Astrocyte of the cerebellum (primary cell): ENCODE measurements around the gene AOAH.
"Not testable (repeated sequence)": the region's sequence is repeated elsewhere in the genome, so short reads cannot be mapped to it uniquely, and the experiment has no call there.

Experiments
- DNase-seq: peaks from one replicate; pipeline ENCODE4 v3.0.0-alpha.2; 2011; ENCODE audit warnings: low read depth
- H3K4me3 ChIP-seq: 2 replicates; pipeline ENCODE4 v1.5.1; 2011; ENCODE audit warnings: mild to moderate bottlenecking, low read depth, low read length, moderate library complexity
- in situ Hi-C: cut with HindIII; loops from 2 replicates; pipeline ENCODE4 v1.10.0; 2017; ENCODE audit warnings: low sequenced_read_pairs
- TF ChIP-seq, protein P1 (sequence below): IDR thresholded peaks from 2 replicates; pipeline ENCODE4 v1.5.1; 2012; ENCODE audit warnings: low read length, low read depth, moderate library complexity, mild to moderate bottlenecking; ENCODE audit errors: missing control alignments

The AOAH gene

GRCh38 chr7:36497775-36498174, 226.5 kb downstream of the AOAH start:
- in situ Hi-C loops, result no loop called here
- TF ChIP-seq, protein P1, sequence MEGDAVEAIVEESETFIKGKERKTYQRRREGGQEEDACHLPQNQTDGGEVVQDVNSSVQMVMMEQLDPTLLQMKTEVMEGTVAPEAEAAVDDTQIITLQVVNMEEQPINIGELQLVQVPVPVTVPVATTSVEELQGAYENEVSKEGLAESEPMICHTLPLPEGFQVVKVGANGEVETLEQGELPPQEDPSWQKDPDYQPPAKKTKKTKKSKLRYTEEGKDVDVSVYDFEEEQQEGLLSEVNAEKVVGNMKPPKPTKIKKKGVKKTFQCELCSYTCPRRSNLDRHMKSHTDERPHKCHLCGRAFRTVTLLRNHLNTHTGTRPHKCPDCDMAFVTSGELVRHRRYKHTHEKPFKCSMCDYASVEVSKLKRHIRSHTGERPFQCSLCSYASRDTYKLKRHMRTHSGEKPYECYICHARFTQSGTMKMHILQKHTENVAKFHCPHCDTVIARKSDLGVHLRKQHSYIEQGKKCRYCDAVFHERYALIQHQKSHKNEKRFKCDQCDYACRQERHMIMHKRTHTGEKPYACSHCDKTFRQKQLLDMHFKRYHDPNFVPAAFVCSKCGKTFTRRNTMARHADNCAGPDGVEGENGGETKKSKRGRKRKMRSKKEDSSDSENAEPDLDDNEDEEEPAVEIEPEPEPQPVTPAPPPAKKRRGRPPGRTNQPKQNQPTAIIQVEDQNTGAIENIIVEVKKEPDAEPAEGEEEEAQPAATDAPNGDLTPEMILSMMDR, result no peak
- no peak overlapping the region for H3K4me3 ChIP-seq
- no peak for DNase-seq

GRCh38 chr7:36497176-36497575, 227.1 kb downstream of the AOAH start:
- in situ Hi-C loops, H3K4me3 ChIP-seq, DNase-seq: not testable (repeated sequence)

DNA sequence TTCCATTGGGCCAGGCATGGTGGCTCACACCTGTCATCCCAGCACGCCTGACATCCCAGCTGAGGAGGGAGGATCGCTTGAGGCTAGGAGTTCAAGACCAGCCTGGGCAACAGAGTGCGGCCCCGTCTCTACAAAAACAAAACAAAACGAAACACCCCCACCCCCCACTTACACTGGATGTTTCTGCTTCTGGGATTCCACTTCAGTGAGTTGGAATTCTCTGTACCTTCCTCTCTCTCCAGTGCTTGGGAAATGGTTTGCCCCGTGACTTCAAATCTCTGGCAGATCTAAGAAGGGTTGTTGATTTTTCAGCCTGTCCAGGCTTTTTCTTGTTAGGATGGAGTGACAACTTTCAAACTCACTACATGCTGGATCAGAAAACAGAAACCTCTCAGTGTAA, 227.7 kb downstream of the AOAH start:
- TF ChIP-seq, protein P1, result no peak
- in situ Hi-C loops, result no loop called here
- H3K4me3 ChIP-seq, result no peak overlapping the region
- no peak for DNase-seq

GRCh38 chr7:36491317-36491716, 233.0 kb downstream of the AOAH start:
- H3K4me3 ChIP-seq, result no peak overlapping the region
- in situ Hi-C loops, result loop anchor here (5.0 kb wide), 1 partner anchor 706 kb away; no protein-coding TSS in a partner anchor
- TF ChIP-seq, protein P1, result no peak
- DNase-seq, result no peak

DNA sequence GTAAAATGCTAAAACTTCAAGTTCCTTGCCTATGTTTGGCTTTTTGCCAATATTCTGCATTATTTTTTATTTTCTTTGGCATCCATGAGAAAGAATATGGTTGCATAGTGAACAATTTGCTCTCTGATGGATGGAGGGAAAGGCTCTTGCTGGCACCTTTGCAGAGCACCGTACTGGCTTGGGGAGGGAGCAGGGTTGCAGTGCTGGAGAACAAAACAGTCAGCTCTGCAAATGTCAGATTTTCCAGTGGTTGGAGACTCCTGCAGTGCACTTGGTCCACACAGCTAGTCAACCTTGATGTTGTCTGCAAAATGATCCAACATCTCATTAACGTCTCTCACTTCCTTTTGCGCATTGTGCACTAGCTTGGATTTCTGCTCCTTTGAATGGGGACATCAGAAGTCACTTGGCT, 233.9 kb downstream of the AOAH start:
- H3K4me3 ChIP-seq, result no peak overlapping the region
- TF ChIP-seq, protein P1, result no peak
- in situ Hi-C loops, result loop anchor here (5.0 kb wide), 1 partner anchor 707 kb away; no protein-coding TSS in a partner anchor
- DNase-seq, result peak; percentile 47

DNA sequence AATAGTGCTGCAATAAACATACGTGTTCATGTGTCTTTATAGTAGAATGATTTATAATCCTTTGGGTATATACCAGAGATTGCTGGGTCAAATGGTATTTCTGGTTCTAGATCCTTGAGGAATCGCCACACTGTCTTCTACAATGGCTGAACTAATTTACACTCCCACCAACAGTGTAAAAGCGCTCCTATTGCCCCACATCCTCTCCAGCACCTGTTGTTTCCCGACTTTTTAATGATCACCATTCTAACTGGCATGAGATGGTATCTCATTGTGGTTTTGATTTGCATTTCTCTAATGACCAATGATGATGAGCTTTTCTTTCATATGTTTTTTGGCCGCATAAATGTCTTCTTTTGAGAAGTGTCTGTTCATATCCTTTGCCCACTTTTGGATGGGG, 235.6 kb downstream of the AOAH start:
- H3K4me3 ChIP-seq, DNase-seq, in situ Hi-C loops: not testable (repeated sequence)

DNA sequence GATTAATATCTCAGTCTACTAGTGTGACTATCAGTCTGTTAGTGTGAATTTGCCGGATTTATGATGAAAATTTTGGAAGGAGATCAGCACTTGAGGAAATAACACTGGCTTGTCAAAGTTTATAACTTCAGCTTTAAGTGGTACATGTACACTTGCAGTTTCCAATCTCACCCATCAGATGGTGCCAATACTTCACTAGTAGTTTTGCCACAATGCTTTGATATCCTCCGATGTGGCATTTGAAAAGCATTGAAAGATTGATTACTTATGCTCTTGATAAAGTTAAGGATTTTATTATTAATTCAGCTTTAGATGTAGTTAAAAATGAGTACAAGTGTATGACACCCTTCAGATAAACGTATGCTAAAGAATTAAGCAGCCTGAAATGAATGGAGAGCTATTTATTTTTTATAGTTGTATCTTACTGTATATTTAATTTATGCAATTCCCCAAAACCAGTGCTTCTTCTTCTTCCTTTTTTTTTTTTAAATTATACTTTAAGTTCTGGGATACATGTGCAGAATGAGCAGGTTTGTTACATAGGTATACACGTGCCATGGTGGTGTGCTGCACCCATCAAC, 236.4 kb downstream of the AOAH start:
- no peak overlapping the region for H3K4me3 ChIP-seq
- DNase-seq, result peak; percentile 60
- TF ChIP-seq, protein P1, result peak; percentile 75
- in situ Hi-C loops, result no loop called here

DNA sequence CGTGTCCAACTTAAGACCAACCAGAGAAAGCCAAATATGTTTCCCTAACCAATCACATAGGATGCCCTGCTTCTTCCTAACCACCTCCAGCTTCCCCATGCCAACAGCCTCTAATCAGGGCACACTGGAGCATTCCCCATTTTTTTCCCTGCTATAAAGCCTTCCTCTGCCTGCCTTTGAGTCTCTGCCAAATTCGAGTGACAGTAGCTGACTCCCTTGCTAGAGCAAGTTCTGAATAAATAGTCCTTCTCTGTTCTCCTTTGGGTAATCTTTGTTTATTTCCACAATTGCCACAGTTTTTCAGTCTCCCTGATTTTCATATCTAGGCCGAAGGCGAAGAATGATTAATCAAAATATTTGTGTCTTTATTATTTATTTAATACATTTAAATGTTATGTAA, 238.0 kb downstream of the AOAH start:
- in situ Hi-C loops, result no loop called here
- TF ChIP-seq, protein P1, result no peak
- no peak for DNase-seq
- no peak overlapping the region for H3K4me3 ChIP-seq
